Activated CD4-positive, alpha-beta T cell treated with anti-CD3 and anti-CD28 coated beads for 48 hours (primary cell): ENCODE data around the gene HBG2.

ENCODE experiments used
- DNase-seq: peaks from one replicate; pipeline ENCODE4 v3.0.0-alpha.2; 2020

HBG2 gene

GRCh38 chr11:5247472-5248192, 6.9 kb downstream of the HBG2 start:
- DNase-seq = no peak

- DNase-seq = no peak
Observed at GRCh38 chr11:5246772-5247471, 7.7 kb downstream of the HBG2 start.

- DNase-seq = no peak
Observed at GRCh38 chr11:5245155-5245554, 9.4 kb downstream of the HBG2 start.

GRCh38 chr11:5243816-5244180, 10.8 kb downstream of the HBG2 start:
- no peak for DNase-seq

GRCh38 chr11:5242933-5243815, 11.4 kb downstream of the HBG2 start:
- DNase-seq = no peak

- DNase-seq = no peak
Observed at GRCh38 chr11:5242208-5242607, 12.4 kb downstream of the HBG2 start.

GRCh38 chr11:5241458-5241857, 13.1 kb downstream of the HBG2 start:
- no peak for DNase-seq

- DNase-seq = no peak
Observed at GRCh38 chr11:5240458-5240857, 14.1 kb downstream of the HBG2 start.

- DNase-seq = no peak
Observed at GRCh38 chr11:5240056-5240455, 14.5 kb downstream of the HBG2 start.

- no peak for DNase-seq
Observed at GRCh38 chr11:5239046-5239445, 15.5 kb downstream of the HBG2 start.

- no peak for DNase-seq
Observed at GRCh38 chr11:5238486-5238885, 16.1 kb downstream of the HBG2 start.

GRCh38 chr11:5237420-5237819, 17.2 kb downstream of the HBG2 start:
- no peak for DNase-seq

GRCh38 chr11:5235364-5236095, 19.1 kb downstream of the HBG2 start:
- DNase-seq = no peak

GRCh38 chr11:5234381-5234834, 20.2 kb downstream of the HBG2 start, which contains the start of gene HBD:
HBD (minus strand) TSS chr11:5234483; CDS start chr11:5234433, 50 bp downstream.
- DNase-seq = no peak

GRCh38 chr11:5233307-5233706, 21.3 kb downstream of the HBG2 start:
- no peak for DNase-seq

- no peak for DNase-seq
Observed at GRCh38 chr11:5232821-5233220, 21.8 kb downstream of the HBG2 start.

GRCh38 chr11:5232176-5232575, 22.4 kb downstream of the HBG2 start:
- no peak for DNase-seq

GRCh38 chr11:5231111-5231510, 23.5 kb downstream of the HBG2 start:
- no peak for DNase-seq

- no peak for DNase-seq
Observed at GRCh38 chr11:5230266-5230665, 24.3 kb downstream of the HBG2 start.

GRCh38 chr11:5229796-5230195, 24.8 kb downstream of the HBG2 start:
- DNase-seq = no peak

- DNase-seq = no peak
Observed at GRCh38 chr11:5229356-5229755, 25.2 kb downstream of the HBG2 start.

GRCh38 chr11:5228124-5228523, 26.5 kb downstream of the HBG2 start:
- DNase-seq = no peak

- DNase-seq = no peak
Observed at GRCh38 chr11:5227681-5228080, 26.9 kb downstream of the HBG2 start.
